CD4-positive, alpha-beta T cell treated with Interleukin-6 at 100 ng/mL for 8 hours (primary cell): Measurements from ENCODE around the gene TMEM179.
"Not testable (repeated sequence)": the region's sequence is repeated elsewhere in the genome, so short reads cannot be mapped to it uniquely, and the experiment has no call there.

Experiments
- DNase-seq: peaks from one replicate; pipeline ENCODE4 v3.0.0-alpha.2; 2020; ENCODE audit warnings: mixed read lengths, low spot score

Gene TMEM179

DNA sequence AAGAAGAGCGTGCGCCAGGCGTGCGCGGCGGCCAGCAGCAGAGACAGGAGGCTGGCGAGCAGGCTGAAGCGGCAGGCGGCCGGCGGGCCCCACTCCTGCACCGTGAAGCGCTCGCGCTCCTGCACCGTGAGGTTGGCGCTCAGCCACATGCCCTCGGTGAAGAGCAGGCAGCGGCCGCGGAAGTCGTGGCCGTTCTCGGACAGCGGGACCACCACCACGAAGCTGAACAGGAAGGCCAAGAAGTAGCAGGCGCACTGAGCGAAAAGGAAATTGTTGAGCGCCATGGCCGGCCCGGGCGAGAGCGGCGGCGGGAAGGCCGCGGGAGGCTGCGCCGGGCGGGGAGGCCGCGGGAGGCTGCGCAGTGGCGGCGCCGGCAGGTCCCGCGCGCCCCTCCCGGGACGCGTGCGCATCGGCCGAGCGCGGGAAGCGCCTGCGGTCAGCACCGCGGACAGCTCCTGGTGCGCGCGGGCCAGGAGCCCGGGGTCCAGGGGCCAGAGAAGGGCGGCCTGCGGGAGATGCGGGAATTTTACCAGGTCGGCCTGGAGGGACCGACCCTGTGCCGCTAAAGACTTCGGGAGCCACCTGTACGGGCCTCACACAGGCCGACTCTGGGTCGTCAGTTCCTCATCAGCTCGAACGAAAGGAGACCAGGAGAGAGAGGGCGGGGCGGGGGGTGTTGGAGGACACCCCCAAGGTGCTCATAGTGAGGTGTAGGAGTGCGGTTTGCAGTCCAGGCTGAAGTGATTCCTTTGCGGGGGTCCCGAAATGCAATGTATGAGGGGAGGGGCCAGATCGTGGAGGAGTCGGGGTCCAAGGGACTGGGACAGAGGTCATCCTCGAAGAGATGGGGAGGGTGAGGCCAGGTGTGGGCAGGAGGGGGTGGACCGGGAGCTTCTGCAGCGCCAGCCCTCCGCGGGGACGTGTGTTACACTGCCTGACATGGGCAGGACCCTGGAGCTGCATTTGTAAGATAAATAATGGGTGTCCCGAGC lies at the start of gene TMEM179:
Gene TMEM179 (minus strand): TSS at position 315 of the 992 bp plus-strand sequence. CDS start 31 bp downstream, at position 284.
- no peak for DNase-seq

DNA sequence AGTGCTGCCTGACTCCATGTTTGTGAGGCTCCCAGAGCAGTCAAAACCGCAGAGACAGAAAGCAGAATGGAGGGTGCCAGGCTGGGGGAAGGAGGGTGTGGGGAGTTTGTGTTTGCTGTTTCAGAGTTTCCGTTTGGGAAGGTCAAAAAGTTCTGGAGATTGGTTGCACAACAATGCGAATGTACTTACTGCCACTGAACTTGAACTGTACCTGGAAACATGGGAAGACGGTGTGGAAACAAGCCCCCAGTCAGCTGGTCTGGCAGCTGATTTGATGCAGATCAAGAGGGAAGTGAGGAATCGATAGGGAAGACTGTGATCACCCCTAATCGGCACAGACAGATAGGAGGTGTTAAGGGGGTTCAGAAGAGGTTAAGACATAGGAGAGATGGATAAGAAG lies 49.5 kb upstream of the TMEM179 start:
- DNase-seq = no peak

DNA sequence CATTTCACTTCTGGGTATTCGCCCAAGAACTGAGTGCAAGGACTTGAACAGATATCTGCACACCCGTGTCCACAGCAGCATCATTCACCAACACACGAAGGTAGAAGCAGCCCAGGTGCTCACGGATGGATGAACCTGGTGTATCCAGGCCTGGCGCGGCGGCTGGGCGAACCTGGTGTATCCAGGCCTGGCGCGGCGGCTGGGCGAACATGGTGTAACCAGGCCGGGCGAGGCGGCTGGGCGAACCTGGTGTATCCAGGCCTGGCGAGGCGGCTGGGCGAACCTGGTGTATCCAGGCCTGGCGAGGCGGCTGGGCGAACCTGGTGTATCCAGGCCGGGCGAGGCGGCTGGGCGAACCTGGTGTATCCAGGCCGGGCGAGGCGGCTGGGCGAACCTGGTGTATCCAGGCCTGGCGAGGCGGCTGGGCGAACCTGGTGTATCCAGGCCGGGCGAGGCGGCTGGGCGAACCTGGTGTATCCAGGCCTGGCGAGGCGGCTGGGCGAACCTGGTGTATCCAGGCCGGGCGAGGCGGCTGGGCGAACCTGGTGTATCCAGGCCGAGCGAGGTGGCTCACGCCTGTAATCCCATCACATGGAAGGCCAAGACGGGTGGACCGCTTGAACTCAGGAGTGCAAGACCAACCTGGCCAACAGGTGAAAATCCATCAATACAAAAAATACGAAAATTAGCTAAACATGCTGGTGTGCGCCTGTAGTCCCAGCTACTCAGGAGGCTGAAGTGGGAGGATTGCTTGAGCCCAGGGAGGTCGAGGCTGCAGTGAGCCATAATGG lies 48.8 kb upstream of the TMEM179 start:
- not testable (repeated sequence) for DNase-seq

DNA sequence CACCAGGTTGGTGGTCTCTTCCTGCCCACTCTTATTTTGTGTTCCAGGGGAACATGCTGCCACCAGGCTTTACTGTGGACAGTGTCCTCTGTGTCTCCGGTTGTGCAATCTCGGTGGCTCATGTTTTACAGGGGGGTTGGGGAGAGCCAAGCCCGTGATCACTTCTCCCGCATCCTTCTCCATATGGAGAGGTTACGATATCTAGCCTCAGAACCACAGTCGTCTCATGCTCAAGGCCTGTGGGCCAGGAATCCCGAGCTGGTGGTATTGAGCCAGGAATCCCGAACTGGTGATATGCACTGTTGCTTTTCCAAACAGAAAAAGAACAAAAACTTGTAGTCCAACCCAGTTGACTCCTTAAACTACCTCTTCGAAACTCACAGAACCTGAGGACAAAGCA lies 47.8 kb upstream of the TMEM179 start:
- no peak for DNase-seq

DNA sequence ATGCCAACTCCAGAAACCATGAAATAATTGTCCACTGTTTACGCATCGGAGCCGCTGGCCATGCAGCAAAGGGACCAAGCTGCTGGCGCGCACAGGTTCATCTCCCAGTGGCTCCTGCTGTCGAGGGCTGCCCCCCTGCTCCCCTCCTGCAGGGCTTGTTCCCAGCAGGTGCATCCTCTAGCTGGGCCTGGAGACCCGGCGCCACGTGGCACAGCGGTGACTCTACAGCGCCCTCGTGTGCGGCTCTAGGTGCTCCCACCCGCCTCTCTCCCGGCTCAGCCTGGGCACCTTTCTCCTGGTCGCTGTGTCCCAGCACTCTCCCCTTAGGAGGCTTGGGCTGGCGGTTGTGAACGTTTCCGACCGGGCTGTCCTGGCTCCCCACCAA lies 47.3 kb upstream of the TMEM179 start:
- no peak for DNase-seq

DNA sequence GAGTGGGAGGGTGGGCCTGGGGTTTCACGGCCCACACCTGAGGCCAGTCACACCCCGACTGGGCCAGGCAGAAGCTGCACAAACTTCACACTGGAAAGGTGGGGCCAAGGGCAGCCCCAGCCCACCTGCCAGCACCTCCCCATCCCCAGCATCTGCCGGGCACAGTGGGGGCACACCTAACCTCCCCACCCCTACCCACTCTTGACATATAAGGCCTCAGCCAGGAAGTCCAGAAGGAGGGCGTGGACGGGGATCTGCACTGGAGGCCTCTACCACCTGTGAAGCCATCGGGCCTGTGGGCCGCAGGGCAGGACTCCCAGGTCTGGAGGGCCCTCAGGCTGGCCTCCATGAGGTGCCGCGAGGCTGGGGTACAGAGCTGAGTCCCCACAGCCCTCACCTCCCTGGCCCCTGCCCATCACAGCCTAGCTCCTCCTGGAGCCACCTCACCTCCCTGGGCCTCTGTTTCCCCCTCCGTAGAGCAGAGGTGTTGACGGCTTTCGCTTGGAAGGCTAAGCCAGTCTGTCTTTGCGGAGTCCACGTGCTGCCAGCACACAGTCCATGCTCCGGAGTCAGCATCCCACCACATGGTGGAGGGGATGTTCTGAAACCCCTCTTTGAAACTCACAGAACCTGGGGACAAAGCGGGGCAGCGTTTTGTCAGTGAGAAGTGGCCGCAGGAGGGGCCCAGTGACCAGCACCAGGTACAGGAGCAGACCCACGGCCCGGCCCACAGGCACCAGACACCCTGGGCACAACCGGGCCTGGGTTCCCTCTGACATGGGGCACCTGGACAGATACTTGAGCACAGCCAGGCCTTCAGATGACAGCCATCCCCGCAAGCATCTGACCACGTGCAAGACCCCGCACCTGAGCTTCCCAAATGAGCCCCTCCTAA lies 46.7 kb upstream of the TMEM179 start:
- DNase-seq = no peak

DNA sequence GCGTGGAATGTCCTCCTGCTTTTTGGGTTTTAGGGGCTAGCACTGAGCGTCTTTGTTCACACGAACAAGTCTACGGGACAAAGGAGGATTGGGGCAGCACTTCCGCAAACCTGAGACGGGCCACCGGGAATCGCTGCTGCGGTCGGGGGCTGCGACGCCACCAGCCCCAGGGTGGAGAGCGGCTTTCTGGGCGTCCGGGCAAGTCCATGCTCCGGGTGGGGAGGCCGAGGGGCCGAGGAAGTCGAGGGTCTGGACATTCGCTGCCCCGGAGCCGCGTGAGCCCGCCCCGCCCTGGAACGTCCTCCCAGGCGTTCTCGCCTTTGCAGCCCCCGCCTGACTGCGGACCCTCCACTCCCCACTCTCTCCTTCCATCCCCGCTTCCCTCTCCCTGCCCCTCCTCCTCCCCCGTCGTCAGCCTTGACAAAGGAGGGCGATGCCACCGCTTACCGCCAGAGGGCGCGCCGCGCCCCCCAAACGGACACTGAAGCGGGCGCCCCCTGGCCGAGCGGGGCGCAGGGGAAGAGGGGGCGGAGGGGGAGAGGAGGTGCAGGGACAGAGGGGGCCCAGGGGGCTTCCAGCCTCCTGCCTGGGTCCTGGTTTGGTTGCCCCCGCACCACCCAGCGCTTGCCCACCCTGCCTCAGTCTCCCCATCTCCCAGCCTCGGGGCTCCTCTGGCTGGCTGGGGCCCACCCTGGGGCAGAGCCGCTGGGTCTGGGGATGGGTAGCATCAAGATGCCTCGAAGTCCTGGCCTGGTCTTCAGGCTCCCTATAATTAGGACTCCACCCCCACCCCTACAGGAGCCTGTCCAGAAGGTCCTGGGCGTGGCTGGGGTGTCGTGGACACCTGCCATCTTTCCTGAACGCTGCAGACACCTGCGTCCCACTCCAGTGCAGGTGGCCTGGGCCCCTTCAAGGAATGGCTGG lies 45.7 kb upstream of the TMEM179 start:
- peak; percentile 42 for DNase-seq

DNA sequence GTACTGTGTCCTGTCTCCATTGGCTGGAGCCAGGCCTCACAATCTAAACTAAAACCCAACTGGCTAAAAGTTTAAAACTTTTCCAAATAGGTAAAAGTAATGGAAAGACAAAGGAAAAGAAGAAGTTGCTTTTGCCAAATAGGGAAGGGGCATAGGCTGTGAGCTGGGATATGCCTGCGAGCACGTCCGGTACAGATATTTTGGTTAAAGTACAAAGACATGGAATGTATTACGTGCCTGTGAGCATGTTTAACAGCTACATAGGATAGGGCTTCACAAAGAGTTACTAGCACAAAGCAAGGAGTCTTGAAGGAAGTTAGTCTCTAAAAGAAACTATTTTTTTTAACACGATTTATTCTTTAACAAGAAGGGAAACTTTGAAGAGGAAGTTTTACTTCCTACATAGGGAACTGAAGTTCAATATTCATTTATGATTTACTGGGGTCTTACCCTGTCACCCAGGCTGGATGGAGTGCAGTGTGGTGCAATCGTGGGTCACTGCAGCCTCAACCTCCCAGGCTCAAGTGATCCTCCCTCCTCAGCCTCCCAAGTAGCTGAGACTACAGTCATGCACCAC lies 43.0 kb upstream of the TMEM179 start:
- no peak for DNase-seq

DNA sequence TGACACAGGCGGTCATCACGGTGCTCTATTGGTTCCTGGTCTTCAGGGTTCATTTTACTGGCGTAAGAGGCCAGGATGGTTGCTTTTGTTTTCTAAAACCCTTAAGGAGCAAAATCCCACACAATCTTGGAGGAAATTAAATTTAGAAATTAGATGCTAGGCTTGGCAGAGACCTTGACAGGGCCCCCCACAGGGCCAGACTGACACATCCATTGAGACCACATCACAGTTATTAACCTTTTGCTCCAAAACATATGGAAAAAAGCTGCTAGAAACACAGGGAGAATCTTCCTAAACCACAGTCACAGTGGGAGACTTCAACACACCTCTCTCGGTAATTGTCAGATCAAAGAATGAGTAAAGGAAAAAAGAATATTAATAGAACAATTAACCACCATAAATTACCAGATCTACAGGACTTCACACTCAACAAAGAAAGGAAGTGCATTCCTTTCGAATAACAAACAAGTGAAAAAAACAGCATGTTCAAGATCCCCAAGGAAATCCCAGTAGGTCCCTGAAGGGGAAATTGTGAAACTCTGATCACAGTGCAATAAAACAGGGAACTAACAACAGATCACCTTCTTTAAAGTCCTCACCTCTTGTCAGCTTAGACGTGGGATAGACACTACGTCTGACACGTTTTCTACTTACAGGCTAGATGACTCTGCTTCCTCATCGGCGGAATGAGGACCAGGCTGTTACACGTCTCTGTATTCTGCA lies 40.2 kb upstream of the TMEM179 start:
- no peak for DNase-seq

DNA sequence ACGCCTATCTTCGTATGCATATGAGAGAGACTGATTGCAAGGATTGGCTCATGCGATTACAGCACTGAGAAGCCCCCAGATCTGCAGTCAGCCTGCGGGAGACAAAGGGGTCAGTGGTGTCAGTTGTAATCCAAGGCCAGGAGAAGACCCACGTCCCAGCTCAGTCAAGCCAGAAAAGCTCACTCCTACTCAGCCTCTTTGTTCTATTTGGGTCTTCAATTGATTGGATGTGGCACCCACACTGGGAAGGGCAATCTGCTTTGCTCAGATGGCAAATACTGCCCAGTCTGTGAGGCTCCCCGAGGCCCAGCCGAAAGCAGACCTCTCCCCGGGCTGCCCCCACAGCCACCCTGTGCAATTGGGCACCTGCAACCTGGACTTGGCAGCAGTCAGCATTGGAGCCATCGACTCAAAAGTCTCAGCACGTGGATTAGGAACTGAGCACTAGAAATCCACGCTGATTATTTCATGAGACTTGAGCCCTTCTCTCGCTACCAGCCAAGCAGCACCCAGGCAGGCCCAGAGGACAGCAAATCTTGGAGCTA lies 39.6 kb upstream of the TMEM179 start:
- no peak for DNase-seq

DNA sequence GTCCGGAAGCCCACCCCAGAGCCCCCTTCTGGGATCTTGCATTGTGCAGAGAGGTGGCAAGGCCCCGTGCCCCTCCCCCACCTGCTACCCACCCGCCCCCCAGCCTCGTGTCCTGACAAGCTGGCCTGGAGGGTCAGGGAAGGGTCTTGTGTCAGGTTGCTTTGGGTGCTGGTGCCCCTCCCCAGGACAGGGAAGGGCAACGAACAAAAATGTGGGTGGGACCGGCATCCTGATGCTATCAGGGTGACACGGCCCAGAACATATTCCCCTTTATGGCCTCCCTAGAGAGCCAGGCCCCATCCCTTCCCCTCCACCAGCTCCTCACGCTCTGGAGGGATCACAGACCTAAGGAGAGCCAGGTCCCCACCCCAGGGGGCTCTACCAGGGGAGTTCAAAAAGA lies 38.7 kb upstream of the TMEM179 start:
- DNase-seq = no peak

DNA sequence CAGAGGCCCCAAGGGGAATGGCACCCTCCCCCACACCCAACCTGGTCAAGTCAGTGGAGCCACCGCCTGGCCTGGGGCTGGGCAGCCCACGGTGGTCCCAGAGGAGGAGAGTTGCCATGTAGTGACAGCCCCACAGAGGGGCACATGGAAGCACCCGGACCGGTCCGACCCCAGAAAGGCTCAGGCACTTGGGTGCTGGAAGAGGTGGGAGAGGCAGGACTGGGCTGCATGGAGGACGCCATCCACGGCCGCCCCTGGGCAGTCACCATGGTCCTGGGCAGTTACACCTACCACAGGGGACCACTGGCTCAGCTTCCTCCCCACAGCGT lies 37.9 kb upstream of the TMEM179 start:
- no peak for DNase-seq

DNA sequence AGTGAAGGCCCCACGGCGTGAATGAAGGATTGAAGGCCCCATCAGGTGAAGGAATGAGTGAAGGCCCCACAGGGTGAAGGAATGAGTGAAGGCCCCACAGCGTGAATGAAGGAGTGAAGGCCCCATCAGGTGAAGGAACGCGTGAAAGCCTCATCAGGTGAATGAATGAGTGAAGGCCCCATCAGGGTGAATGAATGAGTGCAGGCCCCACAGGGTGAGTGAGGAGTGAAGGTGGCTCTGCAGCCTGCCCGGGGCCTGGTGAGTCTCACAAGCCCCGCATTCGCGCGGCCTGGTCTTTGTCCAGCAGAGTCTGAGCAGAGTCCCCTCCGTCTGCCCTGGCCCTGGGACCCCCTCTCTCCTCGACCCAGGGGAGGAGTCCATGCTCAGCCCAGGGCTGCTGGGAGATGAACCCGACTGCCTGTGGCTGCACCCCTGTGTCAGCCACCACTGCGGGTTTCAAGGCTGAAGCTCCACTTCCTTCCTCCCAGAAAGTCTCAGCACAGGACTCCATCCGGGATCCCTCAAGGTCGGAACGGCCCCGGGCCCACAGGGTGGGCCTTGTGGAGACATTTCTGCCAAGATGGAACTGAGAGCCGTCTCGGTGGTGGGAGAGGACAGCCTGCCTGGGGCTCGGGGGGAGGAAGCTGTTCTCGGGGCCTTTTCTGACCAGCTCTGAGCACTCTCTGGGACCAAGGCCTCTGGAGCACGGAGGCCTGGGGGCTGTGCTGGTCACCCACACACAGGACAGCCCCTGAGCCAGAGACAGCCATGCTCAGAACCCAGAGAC lies 37.4 kb upstream of the TMEM179 start:
- no peak for DNase-seq

DNA sequence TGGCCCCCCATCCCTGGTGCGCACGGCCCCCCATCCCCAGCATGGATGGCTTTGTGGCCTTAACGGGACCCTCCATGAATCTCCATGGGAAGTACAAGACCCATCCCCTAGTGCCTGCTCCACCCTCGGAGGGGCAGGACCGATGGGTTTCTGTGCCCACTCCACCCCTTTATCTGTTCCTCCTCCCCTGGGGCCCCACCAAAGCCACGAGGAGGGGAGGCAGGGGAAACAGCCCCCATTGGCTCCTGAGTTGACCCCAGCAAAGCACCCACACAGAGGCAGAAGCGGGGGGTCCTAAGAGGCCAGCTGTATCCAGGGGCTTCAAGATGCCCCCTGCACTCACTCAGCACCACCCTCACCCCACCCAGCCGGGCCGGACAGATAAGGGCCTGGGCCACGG lies 36.1 kb upstream of the TMEM179 start:
- DNase-seq = no peak

DNA sequence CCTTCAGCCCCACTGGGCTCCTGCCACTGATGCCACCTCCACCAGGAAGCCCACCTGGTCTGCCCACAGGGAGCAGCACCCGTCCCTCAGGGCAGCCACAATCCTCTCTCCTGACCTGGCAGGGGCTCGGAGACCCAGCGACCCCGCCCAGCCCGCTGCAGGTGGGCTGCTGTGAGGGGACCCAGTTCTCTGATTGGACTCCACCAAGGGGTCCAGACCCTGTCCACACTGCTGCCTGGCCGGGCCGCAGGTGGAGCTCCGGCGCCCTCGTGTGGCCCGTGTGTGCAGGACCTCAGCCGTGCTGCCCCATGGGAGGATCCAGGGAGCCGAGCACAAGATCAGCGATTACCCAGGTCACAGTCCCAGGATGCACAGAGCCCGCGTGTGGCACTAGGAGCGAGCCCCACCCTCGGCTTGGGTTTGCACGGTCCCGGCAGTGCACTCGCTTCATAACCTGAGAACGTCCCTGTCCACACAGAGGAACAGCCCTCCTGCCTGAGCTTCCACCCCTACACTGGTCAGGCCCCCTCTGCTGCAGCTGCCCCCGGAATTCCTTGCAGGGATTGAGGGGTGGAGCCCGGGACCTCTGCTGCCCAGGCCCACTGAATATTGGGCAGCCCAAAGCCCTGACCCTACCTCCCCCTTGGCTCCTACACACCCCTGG lies 35.4 kb upstream of the TMEM179 start:
- DNase-seq = peak; percentile 30

DNA sequence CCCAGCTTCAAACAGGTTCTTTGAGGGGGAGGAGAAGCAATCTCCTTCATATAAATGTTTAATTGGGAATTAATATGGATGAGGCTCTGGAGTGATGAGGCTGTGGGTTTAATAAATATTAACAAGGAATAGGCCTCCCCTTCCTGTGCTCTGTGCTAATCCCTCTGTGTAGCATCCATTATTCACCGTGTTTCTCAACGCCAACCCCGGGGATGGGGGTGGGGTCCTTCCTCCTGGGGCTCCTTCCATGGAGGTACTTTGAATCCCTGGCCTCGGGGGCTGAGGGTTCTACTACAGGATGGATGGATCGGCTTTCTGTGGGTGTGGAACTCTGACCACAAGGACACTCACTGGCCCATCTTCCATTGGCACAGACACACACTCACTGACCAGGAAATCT lies 34.9 kb upstream of the TMEM179 start:
- no peak for DNase-seq

DNA sequence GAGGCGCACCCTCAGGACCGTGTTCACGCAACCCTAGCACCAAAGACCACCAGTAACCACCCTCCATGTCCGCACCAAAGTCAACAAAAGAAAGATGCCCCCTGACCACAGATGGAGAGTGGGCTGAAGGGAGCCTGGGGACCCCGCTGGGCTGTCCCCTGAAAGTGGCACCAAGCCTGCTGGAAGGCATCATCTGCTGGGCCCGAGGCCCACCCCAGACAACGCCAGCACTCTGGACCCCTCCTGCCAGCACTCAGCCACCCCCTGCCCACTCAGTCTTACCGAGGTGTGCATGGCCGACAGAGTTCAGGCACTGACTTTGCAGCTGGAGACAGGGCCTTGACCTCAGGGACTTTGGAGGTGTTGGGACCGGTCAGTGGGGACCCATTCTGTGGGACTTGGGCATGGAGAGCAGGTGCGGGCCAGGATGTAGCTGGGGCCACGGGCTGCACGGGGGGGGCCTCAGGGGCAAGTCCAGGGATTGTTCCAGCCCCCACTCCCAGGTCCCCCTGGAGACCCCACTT lies 34.4 kb upstream of the TMEM179 start:
- DNase-seq = no peak

DNA sequence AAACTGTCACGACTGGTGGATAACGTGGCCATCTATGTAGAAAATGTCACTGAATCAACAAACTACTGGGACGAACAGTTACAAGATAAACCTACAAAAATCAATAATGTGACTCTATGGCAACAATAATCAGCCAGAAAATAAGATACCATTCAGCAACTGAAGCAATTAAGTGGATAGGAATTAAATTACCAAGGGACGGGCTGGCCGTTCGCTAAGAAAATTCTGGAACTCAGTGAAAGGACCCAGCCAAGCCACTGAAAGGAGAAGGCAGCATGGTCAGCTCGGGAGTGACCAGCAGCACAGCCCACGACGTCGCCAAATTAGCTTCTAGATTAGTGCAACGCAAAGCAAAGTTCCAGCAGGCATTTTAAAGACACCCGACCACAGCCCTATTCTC lies 33.6 kb upstream of the TMEM179 start:
- DNase-seq = no peak
